Esophagus squamous epithelium (tissue), 4 donors: ENCODE measurements around the gene MRPL45.

Experiments
- CTCF ChIP-seq, 6 experiments: fragments of 450-650 bp in 4 of 6; fragments of 200-600 bp in 2 of 6; sonication (generic) in 2 of 6; IDR thresholded peaks; one replicate each; pipeline ENCODE4 v1.5.1; 2016 to 2019; ENCODE audit warnings: antibody characterized with exemption in 6 of 6, mild to moderate bottlenecking in 4 of 6, moderate library complexity in 4 of 6
- POLR2A ChIP-seq, 4 donors: fragments of 450-650 bp; IDR thresholded peaks; one replicate each; pipeline ENCODE4 v1.6.1; 2017; ENCODE audit warnings: antibody characterized with exemption in 4 of 4, mild to moderate bottlenecking in 4 of 4, moderate library complexity in 3 of 4

GRCh38 chr17:38341035-38341721 is 44.2 kb downstream of the MRPL45 start:
- TF ChIP-seq CTCF (IDR thresholded peaks at IDR 0.05) (no peak), POLR2A (IDR thresholded peaks at IDR 0.05) (no peak)
